Measurements from ENCODE around the gene AKIRIN2. TPM values are rescaled to one million over a fixed set of nuclear protein-coding genes. Genes with fewer than 3 reads are reported as not detected.
A peak's percentile ranks its signal among the peaks of the same experiment; 100 is the strongest.
"Not testable (repeated sequence)": the region's sequence is repeated elsewhere in the genome, so short reads cannot be mapped to it uniquely, and the experiment has no call there.

The AKIRIN2 gene
- total RNA-seq, 2 donors from 2014 or later: 114 to 128 TPM

GRCh38 chr6:87729965-87730719 is 28.1 kb upstream of the AKIRIN2 start:
- DNase-seq (no peak), ATAC-seq (no peak)
- Mint-ChIP-seq H3K27ac (peak overlapping the region; percentile 53), H3K4me1 (peaks cover 38% of the 10 kb centered on the region), H3K36me3 (ENCODE audit: low read depth) (no peaks in the 10 kb centered on the region), H3K27me3 (no peaks in the 10 kb centered on the region), H3K4me3 (no peak overlapping the region)
- no peaks in the 10 kb centered on the region for H3K9me3 ChIP-seq (ENCODE audit: control insufficient read depth, low read length, poor library complexity, severe bottlenecking)

DNA sequence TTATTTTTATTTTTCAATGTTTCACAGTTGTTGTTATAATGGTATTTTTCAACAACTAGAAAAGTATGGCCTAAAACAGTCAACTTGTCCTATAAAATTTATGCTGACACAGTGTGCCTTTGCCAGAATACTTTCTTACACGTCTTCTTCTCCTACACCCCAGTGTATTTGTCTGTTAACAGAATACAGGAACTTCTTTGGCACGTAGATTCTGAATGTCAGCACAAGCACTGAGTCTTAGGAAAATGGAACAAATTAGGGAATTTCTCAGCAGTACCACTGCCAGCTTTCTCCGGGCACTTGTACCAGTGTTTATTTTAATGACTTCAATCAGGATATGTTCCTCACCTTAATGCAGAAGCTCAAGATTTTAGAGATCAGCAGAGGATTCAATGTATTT is 26.7 kb upstream of the AKIRIN2 start:
- peaks cover 46% of the 10 kb centered on the region for H3K4me1 Mint-ChIP-seq
- peak overlapping the region; percentile 79 for H3K27ac Mint-ChIP-seq
- H3K4me3 Mint-ChIP-seq: no peak overlapping the region
- H3K36me3 Mint-ChIP-seq (ENCODE audit: low read depth): no peaks in the 10 kb centered on the region
- ATAC-seq: no peak
- no peaks in the 10 kb centered on the region for H3K9me3 ChIP-seq (ENCODE audit: control insufficient read depth, low read length, poor library complexity, severe bottlenecking)
- no peak for DNase-seq
- no peaks in the 10 kb centered on the region for H3K27me3 Mint-ChIP-seq

DNA sequence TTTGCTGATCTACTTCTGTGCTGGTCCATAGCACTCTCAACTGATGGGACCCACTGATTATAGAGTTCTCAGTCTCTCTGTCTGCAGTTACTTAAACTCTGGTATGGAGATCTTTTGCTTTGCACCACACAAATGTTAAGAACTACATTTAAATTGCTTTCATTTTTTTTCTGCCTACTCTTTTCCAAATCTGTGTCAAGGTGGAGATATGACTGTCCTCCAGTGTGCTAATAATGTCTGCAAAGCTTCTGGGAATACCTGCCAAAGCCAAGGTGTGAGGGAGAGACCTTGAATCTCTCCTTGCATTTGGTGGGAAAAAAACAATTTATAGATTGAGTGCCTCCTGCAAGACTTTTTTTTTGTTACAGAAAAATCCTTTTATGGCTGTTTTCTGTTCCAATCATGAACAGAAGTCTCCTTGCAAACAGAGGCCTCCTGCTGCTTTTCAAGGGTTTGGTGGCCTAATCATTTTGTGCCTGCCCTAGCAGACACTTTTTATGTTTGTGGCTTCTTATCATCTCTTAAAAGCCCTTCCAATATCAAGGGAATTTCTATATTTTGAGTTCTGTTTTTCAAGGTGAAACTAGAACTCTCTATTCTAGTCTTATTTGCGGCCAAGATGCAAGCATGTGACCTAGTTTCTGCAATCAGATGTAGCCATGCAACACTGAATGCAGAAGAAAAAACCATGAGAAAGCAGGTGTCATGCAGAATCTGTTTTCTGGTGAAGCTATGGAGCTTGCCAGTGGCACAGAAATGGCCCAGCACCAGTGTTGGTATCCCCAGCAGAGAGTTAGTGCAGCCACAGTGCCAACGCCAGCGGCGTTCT is 23.2 kb upstream of the AKIRIN2 start:
- H3K9me3 ChIP-seq (ENCODE audit: control insufficient read depth, low read length, poor library complexity, severe bottlenecking): no peaks in the 10 kb centered on the region
- Mint-ChIP-seq H3K4me1 (peaks cover 44% of the 10 kb centered on the region), H3K27me3 (no peaks in the 10 kb centered on the region), H3K27ac (peak overlapping the region; percentile 93), H3K36me3 (ENCODE audit: low read depth) (no peaks in the 10 kb centered on the region), H3K4me3 (peak overlapping the region; percentile 57)
- no peak for DNase-seq
- ATAC-seq: peak; percentile 89

DNA sequence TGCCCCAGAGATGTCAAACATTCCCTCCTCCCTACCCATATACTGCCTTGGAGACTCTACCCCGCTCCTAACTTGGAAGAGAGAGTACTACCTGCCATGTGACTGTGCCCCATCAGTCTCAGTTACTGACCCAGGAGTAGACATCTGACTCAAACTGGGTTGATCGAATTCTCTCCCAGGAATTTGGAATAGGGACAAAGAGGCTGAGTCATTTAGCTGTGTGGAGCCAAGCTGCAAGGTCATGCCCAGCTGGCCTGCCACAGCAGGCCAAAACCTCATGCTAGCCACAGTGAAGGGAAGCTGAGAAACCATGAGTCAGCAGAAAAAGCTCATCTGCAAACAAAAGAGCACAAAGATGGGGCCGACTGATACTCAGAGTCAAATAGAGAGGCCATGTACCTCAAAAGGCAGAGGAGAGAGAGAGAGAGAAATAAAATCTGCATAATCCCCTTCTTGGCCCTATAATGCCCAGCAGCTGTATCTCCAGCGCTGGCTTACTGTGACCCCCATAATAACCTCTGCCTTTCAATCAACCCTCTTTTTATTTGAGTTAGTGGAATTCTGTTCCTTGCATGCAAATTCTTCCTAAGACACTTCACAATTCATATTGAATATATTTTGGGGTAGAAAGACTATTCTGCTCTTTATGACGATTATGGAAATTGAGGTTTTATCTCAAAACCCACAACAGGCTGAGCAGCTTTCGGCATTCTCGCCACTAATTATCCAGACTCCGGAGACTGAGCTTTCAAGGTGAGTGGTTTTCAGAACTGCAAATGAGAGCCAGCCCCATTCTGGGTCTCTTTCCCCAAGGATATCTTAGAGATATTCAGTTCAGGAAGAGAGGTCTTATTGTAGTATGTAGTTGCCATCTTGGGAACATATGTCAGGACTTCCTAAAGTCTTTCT is 21.4 kb upstream of the AKIRIN2 start:
- H3K9me3 ChIP-seq (ENCODE audit: control insufficient read depth, low read length, poor library complexity, severe bottlenecking): no peaks in the 10 kb centered on the region
- ATAC-seq (peak; percentile 16), DNase-seq (no peak)
- Mint-ChIP-seq H3K27me3 (no peaks in the 10 kb centered on the region), H3K4me3 (peak overlapping the region; percentile 55), H3K4me1 (peaks cover 42% of the 10 kb centered on the region), H3K36me3 (ENCODE audit: low read depth) (no peaks in the 10 kb centered on the region), H3K27ac (peak overlapping the region; percentile 67)

GRCh38 chr6:87722540-87723169 is 20.6 kb upstream of the AKIRIN2 start:
- Mint-ChIP-seq H3K36me3 (ENCODE audit: low read depth) (no peaks in the 10 kb centered on the region), H3K27ac (peak overlapping the region; percentile 67), H3K4me1 (peaks cover 42% of the 10 kb centered on the region), H3K27me3 (no peaks in the 10 kb centered on the region), H3K4me3 (no peak overlapping the region)
- no peak for DNase-seq
- no peaks in the 10 kb centered on the region for H3K9me3 ChIP-seq (ENCODE audit: control insufficient read depth, low read length, poor library complexity, severe bottlenecking)
- ATAC-seq: no peak

DNA sequence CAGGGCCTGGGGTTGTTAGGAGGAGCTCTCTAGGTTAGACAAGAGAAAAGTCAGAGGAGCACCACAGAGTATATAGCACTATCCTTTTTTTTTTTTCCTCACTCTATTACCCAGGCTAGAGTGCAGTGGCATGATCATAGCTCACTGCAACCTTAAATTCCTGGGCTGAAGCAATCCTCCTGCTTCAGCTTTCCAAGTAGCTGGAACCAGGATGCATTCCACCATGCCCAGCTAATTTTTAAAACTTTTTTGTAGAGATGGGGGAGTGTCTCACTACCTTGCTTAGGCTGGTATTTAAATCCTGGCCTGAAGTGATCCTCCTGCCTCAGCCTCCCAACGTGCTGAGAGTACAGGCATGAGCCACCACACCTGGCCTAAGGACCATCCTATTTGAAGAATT is 19.3 kb upstream of the AKIRIN2 start:
- no peaks in the 10 kb centered on the region for H3K9me3 ChIP-seq (ENCODE audit: control insufficient read depth, low read length, poor library complexity, severe bottlenecking)
- Mint-ChIP-seq H3K4me1 (peaks cover 40% of the 10 kb centered on the region), H3K27ac (no peak overlapping the region), H3K36me3 (ENCODE audit: low read depth) (no peaks in the 10 kb centered on the region), H3K4me3 (no peak overlapping the region), H3K27me3 (no peaks in the 10 kb centered on the region)
- ATAC-seq: no peak
- DNase-seq: no peak

DNA sequence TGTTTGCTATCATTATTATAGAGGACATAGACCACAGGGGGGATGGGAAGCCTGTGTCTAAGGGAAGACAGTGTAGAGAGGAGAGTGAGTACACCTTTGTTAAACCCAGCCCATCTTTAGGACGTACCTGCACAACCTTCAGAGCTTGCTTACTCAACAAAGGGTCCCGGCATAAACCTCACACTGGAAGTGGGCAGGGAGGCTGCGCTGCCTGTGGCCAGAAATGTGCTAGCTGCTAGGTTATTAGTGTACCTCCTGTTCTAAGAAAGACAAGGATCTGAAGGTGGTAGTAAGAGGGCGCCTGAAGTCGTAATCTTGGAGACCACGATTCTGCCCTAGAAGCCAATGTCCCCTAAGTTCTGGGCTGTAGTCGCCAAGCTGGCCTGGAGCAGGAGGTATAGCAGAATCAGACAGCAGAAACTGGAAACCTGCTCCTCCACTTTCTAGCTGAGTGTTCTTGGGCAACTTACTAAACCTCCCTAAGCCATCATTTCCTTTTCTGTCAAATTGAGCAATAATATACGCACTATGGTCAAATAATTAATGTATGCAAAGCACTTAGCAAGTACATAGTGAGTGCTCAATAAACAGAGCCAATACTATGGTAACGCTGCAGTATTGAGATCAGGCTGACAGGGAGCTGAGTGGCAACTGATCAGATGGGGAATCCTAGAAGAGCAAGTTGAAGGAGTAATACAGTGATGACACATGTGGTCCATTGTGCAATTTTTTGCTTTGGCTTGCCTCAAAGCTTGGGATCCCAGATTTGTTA is 16.8 kb upstream of the AKIRIN2 start:
- DNase-seq (no peak), ATAC-seq (peak; percentile 73)
- Mint-ChIP-seq H3K27me3 (no peaks in the 10 kb centered on the region), H3K4me3 (no peak overlapping the region), H3K4me1 (peaks cover 31% of the 10 kb centered on the region), H3K27ac (peak overlapping the region; percentile 47), H3K36me3 (ENCODE audit: low read depth) (no peaks in the 10 kb centered on the region)
- no peaks in the 10 kb centered on the region for H3K9me3 ChIP-seq (ENCODE audit: control insufficient read depth, low read length, poor library complexity, severe bottlenecking)

- no peaks in the 10 kb centered on the region for H3K9me3 ChIP-seq (ENCODE audit: control insufficient read depth, low read length, poor library complexity, severe bottlenecking)
- Mint-ChIP-seq H3K27ac (peak overlapping the region; percentile 56), H3K36me3 (ENCODE audit: low read depth) (peaks cover 3% of the 10 kb centered on the region), H3K27me3 (no peaks in the 10 kb centered on the region), H3K4me1 (peaks cover 17% of the 10 kb centered on the region), H3K4me3 (no peak overlapping the region)
- DNase-seq (no peak), ATAC-seq (no peak)
Measured at GRCh38 chr6:87716928-87717614, 15.0 kb upstream of the AKIRIN2 start.

DNA sequence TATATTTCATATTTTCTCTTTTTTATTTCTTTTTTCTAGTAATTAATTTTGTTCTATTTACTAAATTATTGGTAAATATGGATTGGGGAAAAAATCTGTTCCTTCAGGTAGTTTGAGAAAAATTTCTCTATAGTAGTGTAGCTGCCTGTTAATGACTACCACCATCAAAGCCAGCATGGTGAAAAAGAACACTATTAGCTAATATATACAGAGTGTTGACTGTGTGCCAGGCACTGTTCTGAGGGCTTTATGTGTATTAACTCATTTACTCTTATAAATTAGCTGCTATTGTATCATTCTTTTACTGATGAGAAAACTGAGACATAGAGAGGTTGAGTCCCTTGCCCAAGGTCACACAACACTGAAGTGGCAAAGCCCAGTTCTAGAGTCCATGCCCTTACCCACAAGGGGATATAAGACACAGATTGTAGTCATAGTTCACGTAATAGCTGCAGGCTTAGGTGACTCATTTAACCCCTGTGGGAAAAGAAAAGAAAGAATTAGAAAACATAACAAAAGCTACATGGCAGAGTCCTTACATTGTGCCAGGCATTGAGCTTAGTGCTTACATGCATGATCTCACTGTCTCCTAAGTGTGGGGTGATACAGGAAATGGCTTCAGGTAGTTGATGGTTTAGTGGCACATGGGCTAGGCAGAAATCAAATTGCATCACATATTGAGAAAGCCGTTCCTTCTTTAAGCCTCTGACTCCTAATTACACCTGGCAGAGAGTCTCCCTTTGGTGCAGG is 12.2 kb upstream of the AKIRIN2 start:
- DNase-seq (no peak), ATAC-seq (peak; percentile 33)
- Mint-ChIP-seq H3K4me3 (no peak overlapping the region), H3K27ac (peak overlapping the region; percentile 4), H3K27me3 (no peaks in the 10 kb centered on the region), H3K36me3 (ENCODE audit: low read depth) (peaks cover 3% of the 10 kb centered on the region), H3K4me1 (peaks cover 13% of the 10 kb centered on the region)
- no peaks in the 10 kb centered on the region for H3K9me3 ChIP-seq (ENCODE audit: control insufficient read depth, low read length, poor library complexity, severe bottlenecking)

DNA sequence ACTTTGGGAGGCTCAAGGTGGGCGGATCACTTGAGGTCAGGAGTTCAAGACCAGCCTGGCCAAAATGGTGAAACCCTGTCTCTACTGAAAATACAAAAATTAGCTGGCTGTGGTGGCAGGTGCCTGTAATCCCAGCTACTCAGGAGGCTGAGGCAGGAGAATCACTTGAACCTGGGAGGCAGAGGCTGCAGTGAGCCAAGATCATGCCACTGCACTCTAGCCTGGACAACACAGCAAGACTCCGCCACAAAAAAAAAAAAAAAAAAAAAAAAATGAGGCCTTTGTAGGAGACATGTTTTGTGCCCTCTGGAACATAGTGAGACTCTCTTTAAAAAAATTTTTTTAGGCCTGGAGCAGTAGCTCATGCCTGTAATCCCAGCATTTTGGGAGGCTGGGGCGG is 10.7 kb upstream of the AKIRIN2 start:
- not testable (repeated sequence) for H3K4me1 Mint-ChIP-seq; DNase-seq; H3K36me3 Mint-ChIP-seq (ENCODE audit: low read depth); H3K4me3 Mint-ChIP-seq; H3K27me3 Mint-ChIP-seq; H3K9me3 ChIP-seq (ENCODE audit: control insufficient read depth, low read length, poor library complexity, severe bottlenecking); ATAC-seq; H3K27ac Mint-ChIP-seq

- H3K36me3 Mint-ChIP-seq (ENCODE audit: low read depth): peaks cover 3% of the 10 kb centered on the region
- no peaks in the 10 kb centered on the region for H3K27me3 Mint-ChIP-seq
- H3K9me3 ChIP-seq (ENCODE audit: control insufficient read depth, low read length, poor library complexity, severe bottlenecking): no peaks in the 10 kb centered on the region
- ATAC-seq: no peak
- H3K4me3 Mint-ChIP-seq: no peak overlapping the region
- no peak overlapping the region for H3K27ac Mint-ChIP-seq
- peaks cover 7% of the 10 kb centered on the region for H3K4me1 Mint-ChIP-seq
- no peak for DNase-seq
Measured at GRCh38 chr6:87710090-87710489, 8.1 kb upstream of the AKIRIN2 start.

Measured in T-helper 17 cell (primary cell).